KMS-11 (cell line): ENCODE measurements around the gene ASH1L.

Experiments used
- H2AFZ ChIP-seq: fragments of 200-600 bp; sonication (generic); 2 replicates; pipeline ENCODE4 v1.6.1; 2016; ENCODE audit warnings: antibody characterized with exemption, mixed run types, low read depth
- H3K27ac ChIP-seq: fragments of 200-600 bp; sonication (generic); 2 replicates; pipeline ENCODE4 v1.6.1; 2016; ENCODE audit warnings: mild to moderate bottlenecking, mixed run types
- H3K27me3 ChIP-seq: fragments of 200-600 bp; sonication (generic); 2 replicates; pipeline ENCODE4 v1.6.1; 2017; ENCODE audit warnings: mild to moderate bottlenecking, low read depth, mixed run types, moderate library complexity; ENCODE audit not compliant: insufficient read depth
- H3K36me3 ChIP-seq: fragments of 200-600 bp; sonication (generic); 2 replicates; pipeline ENCODE4 v1.6.1; 2017; ENCODE audit warnings: mild to moderate bottlenecking, mixed run types; ENCODE audit not compliant: insufficient read depth
- H3K4me1 ChIP-seq: fragments of 200-600 bp; sonication (generic); 2 replicates; pipeline ENCODE4 v1.6.1; 2016; ENCODE audit warnings: mild to moderate bottlenecking, low read depth, mixed run types; ENCODE audit not compliant: poor library complexity, severe bottlenecking
- H3K4me2 ChIP-seq: fragments of 200-600 bp; sonication (generic); 2 replicates; pipeline ENCODE4 v1.7.0; 2016; ENCODE audit warnings: mild to moderate bottlenecking, mixed run types
- H3K4me3 ChIP-seq: fragments of 200-600 bp; sonication (generic); IDR thresholded peaks from 2 replicates; pipeline ENCODE4 v1.6.1; 2017; ENCODE audit warnings: low read depth, low read length, mixed read lengths; ENCODE audit not compliant: insufficient read depth
- H3K79me2 ChIP-seq: fragments of 200-600 bp; sonication (generic); 2 replicates; pipeline ENCODE4 v1.6.1; 2016; ENCODE audit warnings: low read depth, mixed run types; ENCODE audit not compliant: insufficient read depth
- H3K9ac ChIP-seq: fragments of 200-600 bp; sonication (generic); 2 replicates; pipeline ENCODE4 v1.6.1; 2016; ENCODE audit warnings: mild to moderate bottlenecking, mixed run types
- H4K20me1 ChIP-seq: fragments of 200-600 bp; sonication (generic); 2 replicates; pipeline ENCODE4 v1.6.1; 2016; ENCODE audit warnings: mild to moderate bottlenecking, mixed run types; ENCODE audit not compliant: insufficient read depth
- TF ChIP-seq, protein P1 (sequence below): fragments of 200-600 bp; sonication (generic); conservative IDR thresholded peaks from 2 replicates; pipeline ENCODE4 v1.6.1; 2017; ENCODE audit warnings: low read depth, mild to moderate bottlenecking, antibody characterized with exemption, low read length, moderate library complexity, mixed read lengths

Gene ASH1L

DNA sequence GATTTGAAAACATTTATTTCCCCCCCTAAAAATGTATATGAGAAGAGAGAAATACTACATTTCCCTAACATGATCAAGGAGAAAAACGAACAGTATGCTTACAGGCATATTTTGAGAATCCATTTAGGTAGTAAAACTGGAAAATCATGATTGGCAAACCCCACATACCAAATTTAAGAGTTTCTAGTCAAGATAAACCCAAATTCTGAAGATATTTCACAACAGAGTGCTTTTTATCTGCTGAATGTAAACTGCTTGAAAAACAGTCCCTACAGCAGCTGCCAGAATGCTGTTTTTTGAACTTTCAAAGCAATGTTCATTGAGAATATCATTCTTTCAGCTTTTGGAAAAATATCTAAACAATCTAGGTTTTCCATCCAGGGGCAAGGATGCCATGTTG, 31.0 kb downstream of the ASH1L start:
- Histone ChIP-seq H3K27ac (no peak overlapping the region), H3K4me2 (no peak overlapping the region), H3K36me3 (no peaks in the 10 kb centered on the region), H2AFZ (no peak overlapping the region), H3K4me1 (peaks cover 51% of the 10 kb centered on the region), H3K27me3 (no peaks in the 10 kb centered on the region), H3K79me2 (peaks cover 99% of the 10 kb centered on the region), H3K9ac (no peak overlapping the region), H3K4me3 (no peak overlapping the region), H4K20me1 (peaks cover 80% of the 10 kb centered on the region)
- TF ChIP-seq, protein P1, sequence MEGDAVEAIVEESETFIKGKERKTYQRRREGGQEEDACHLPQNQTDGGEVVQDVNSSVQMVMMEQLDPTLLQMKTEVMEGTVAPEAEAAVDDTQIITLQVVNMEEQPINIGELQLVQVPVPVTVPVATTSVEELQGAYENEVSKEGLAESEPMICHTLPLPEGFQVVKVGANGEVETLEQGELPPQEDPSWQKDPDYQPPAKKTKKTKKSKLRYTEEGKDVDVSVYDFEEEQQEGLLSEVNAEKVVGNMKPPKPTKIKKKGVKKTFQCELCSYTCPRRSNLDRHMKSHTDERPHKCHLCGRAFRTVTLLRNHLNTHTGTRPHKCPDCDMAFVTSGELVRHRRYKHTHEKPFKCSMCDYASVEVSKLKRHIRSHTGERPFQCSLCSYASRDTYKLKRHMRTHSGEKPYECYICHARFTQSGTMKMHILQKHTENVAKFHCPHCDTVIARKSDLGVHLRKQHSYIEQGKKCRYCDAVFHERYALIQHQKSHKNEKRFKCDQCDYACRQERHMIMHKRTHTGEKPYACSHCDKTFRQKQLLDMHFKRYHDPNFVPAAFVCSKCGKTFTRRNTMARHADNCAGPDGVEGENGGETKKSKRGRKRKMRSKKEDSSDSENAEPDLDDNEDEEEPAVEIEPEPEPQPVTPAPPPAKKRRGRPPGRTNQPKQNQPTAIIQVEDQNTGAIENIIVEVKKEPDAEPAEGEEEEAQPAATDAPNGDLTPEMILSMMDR: no peak

DNA sequence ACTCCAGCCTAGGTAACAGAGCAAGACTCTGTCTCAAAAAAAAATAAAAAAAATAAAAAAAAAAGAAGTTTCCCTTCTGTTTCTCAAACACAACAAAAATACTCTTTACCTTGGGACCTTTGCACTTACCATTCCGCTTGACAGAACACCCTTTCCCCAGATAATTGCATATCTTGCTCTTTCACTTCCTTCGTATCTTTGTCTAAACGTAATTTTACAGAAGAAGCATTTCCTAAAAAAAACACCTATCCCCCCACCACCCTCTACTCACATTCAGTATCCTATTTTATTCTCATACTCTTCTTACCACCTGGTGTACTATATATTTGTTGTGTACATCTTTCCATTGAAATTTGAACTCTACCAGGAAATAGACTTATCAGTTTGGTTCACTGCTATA, 32.7 kb downstream of the ASH1L start:
- Histone ChIP-seq H3K4me2 (no peak overlapping the region), H3K36me3 (no peaks in the 10 kb centered on the region), H3K4me3 (no peak overlapping the region), H3K27me3 (no peaks in the 10 kb centered on the region), H3K4me1 (peaks cover 45% of the 10 kb centered on the region), H3K9ac (no peak overlapping the region), H3K27ac (no peak overlapping the region), H4K20me1 (peaks cover 78% of the 10 kb centered on the region), H3K79me2 (peaks cover 97% of the 10 kb centered on the region), H2AFZ (no peak overlapping the region)
- TF ChIP-seq, protein P1: no peak

DNA sequence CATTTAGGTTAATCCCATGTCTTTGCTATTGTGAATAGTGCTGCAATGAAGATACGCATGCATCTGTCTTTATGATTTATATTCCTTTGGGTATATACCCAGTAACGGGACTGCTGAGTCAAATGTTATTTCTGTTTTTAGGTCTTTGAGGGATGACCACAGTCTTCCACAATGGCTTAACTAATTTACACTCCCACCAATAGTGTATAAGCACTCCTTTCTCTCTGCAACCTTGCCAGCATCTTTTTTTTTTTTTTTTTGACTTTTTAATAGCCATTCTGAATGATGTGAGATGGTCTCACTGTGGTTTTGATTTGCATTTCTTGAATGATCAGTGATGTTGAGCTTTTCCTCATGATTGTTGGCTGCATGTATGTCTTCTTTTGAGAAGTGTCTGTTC, 33.5 kb downstream of the ASH1L start:
- H3K27ac ChIP-seq: no peak overlapping the region
- no peak overlapping the region for H3K9ac ChIP-seq
- no peaks in the 10 kb centered on the region for H3K36me3 ChIP-seq
- H3K4me2 ChIP-seq: no peak overlapping the region
- peaks cover 97% of the 10 kb centered on the region for H3K79me2 ChIP-seq
- no peaks in the 10 kb centered on the region for H3K27me3 ChIP-seq
- H2AFZ ChIP-seq: no peak overlapping the region
- TF ChIP-seq, protein P1: no peak
- peaks cover 75% of the 10 kb centered on the region for H4K20me1 ChIP-seq
- no peak overlapping the region for H3K4me3 ChIP-seq
- H3K4me1 ChIP-seq: peaks cover 45% of the 10 kb centered on the region

DNA sequence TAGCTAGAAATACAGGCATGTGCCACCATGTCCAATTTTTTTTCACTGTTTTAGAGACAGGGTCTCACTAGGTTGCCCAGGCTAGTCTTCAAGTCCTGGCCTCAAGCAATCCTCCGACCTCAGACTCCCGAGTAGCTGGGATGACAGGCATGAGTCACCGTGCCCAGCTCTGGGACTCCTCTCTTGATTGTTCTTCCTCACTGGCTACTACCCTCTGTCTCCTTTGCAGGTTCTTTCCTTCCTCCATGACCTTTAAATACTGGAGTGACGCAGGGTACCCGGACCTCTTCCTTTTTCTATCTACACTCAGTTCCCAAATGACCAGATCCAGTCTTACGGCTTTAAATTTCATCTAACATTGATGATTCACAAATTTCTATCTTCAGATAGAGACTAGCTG, 34.9 kb downstream of the ASH1L start:
- no peak overlapping the region for H3K9ac ChIP-seq
- H2AFZ ChIP-seq: no peak overlapping the region
- TF ChIP-seq, protein P1: no peak
- no peak overlapping the region for H3K27ac ChIP-seq
- peaks cover 81% of the 10 kb centered on the region for H4K20me1 ChIP-seq
- H3K4me1 ChIP-seq: peaks cover 41% of the 10 kb centered on the region
- H3K36me3 ChIP-seq: no peaks in the 10 kb centered on the region
- no peak overlapping the region for H3K4me3 ChIP-seq
- no peak overlapping the region for H3K4me2 ChIP-seq
- no peaks in the 10 kb centered on the region for H3K27me3 ChIP-seq
- peaks cover 98% of the 10 kb centered on the region for H3K79me2 ChIP-seq
